Caco-2 (cell line): ENCODE measurements around the gene NBAS. TPM values are rescaled to one million over a fixed set of nuclear protein-coding genes. Genes with fewer than 3 reads are reported as not detected.

Experiments used
- BruUV-seq: library from RNA; stranded (reverse); fragments of 400-500 nt; replicated peaks from 2 replicates; lab custom pipeline; 2021; lab: Mats Ljungman, UMichigan
- CTCF ChIA-PET: fragments of 300-600 bp; sonication (Branson Sonifier 250); formaldehyde crosslinking; loops from one replicate; lab custom pipeline; 2022; ENCODE audit warnings: antibody characterized with exemption; lab: Charles Lee
- POLR2A ChIA-PET: fragments of 300-600 bp; sonication (Branson Sonifier 250); formaldehyde crosslinking; loops from one replicate; lab custom pipeline; 2022; ENCODE audit warnings: antibody characterized with exemption; lab: Charles Lee
- DNase-seq, 2 experiments: peaks; one replicate each; pipeline versions ENCODE4 v3.0.0 to v3.0.0-alpha.2; 2020 to 2022
- H3K27me3 ChIP-seq: replicated peaks from 2 replicates; pipeline ENCODE4 v1.6.0; 2011; ENCODE audit warnings: low read length; ENCODE audit not compliant: control insufficient read depth, insufficient read depth
- H3K36me3 ChIP-seq: 2 replicates; pipeline ENCODE4 v1.5.1; 2011; ENCODE audit warnings: low read length; ENCODE audit not compliant: control insufficient read depth, insufficient read depth
- H3K4me1 ChIP-seq: fragments of 250-450 bp; sonication (Bioruptor Pico); 2 replicates; pipeline ENCODE4 v1.5.1; 2020; ENCODE audit warnings: mild to moderate bottlenecking
- H3K4me3 ChIP-seq: 2 replicates; pipeline ENCODE4 v1.5.1; 2011; ENCODE audit warnings: low read depth, mild to moderate bottlenecking, control low read depth, low read length
- H3K9me3 ChIP-seq: fragments of 250-450 bp; sonication (Bioruptor Pico); 2 replicates; pipeline ENCODE4 v1.5.1; 2020; ENCODE audit warnings: mild to moderate bottlenecking, moderate library complexity
- H3K27ac Mint-ChIP-seq: one replicate; pipeline ENCODE4 v1.8.0; 2022; ENCODE audit warnings: mixed read lengths; ENCODE audit not compliant: unreplicated experiment
- H3K27me3 Mint-ChIP-seq: one replicate; pipeline ENCODE4 v1.8.0; 2022; ENCODE audit warnings: mixed read lengths; ENCODE audit not compliant: insufficient read depth, unreplicated experiment
- H3K36me3 Mint-ChIP-seq: one replicate; pipeline ENCODE4 v1.8.0; 2022; ENCODE audit warnings: mild to moderate bottlenecking, mixed read lengths; ENCODE audit not compliant: insufficient read depth, unreplicated experiment
- H3K4me1 Mint-ChIP-seq: one replicate; pipeline ENCODE4 v1.8.0; 2022; ENCODE audit warnings: low read depth, mixed read lengths; ENCODE audit not compliant: unreplicated experiment
- H3K4me3 Mint-ChIP-seq: one replicate; pipeline ENCODE4 v1.8.0; 2022; ENCODE audit warnings: mild to moderate bottlenecking, moderate library complexity, mixed read lengths; ENCODE audit not compliant: unreplicated experiment
- H3K9me3 Mint-ChIP-seq: one replicate; pipeline ENCODE4 v1.8.0; 2022; ENCODE audit warnings: mixed read lengths; ENCODE audit not compliant: unreplicated experiment
- CTCF ChIP-seq, 2 experiments: fragments of 200-600 bp in 1 of 2; IDR thresholded peaks; 1 replicate in 1 of 2; 2 replicates in 1 of 2; pipeline versions ENCODE4 v1.5.1 to v1.8.0; 2011 to 2022; ENCODE audit warnings: antibody characterized with exemption in 1 of 2, control low read depth in 1 of 2, inconsistent platforms in 1 of 2, low read depth in 1 of 2, low read length in 1 of 2, mild to moderate bottlenecking in 1 of 2, moderate library complexity in 1 of 2; ENCODE audit not compliant: insufficient read depth in 1 of 2, severe bottlenecking in 1 of 2, unreplicated experiment in 1 of 2
- intact Hi-C: fragments of 100-400 bp; cut with micrococcal nuclease; formaldehyde crosslinking; loops from one replicate; pipeline ENCODE4 v1.10.0; 2022; ENCODE audit not compliant: unreplicated experiment
- total RNA-seq: library from RNA; stranded (reverse); gene quantifications from 2 replicates; pipeline ENCODE4 v1.2.3, GENCODE V29; 2022

NBAS gene
- total RNA-seq, 1 experiment from 2014 or later, result 31.1 TPM

GRCh38 chr2:15568874-15569273, 7.7 kb upstream of the NBAS start:
- H3K36me3 Mint-ChIP-seq, result no peaks in the 10 kb centered on the region
- TF ChIP-seq CTCF (IDR thresholded peaks at IDR 0.05; ENCODE audit: insufficient read depth in 1 of 2, low read depth in 1 of 2, low read length in 1 of 2, severe bottlenecking in 1 of 2, unreplicated experiment in 1 of 2), result no peak
- no peaks in the 10 kb centered on the region for H3K9me3 Mint-ChIP-seq
- Histone ChIP-seq H3K4me1 (no peaks in the 10 kb centered on the region), H3K9me3 (no peaks in the 10 kb centered on the region), H3K4me3 (no peak overlapping the region), H3K36me3 (no peaks in the 10 kb centered on the region), H3K27me3 (no peaks in the 10 kb centered on the region; the same call in 1 of the 2 replicates)
- BruUV-seq, result no TSS peak
- H3K4me1 Mint-ChIP-seq, result no peaks in the 10 kb centered on the region
- no peaks in the 10 kb centered on the region for H3K27me3 Mint-ChIP-seq
- H3K27ac Mint-ChIP-seq, result no peak overlapping the region
- no peak overlapping the region for H3K4me3 Mint-ChIP-seq
- intact Hi-C loops, result no loop called here
- DNase-seq, result no peak
- ChIA-PET POLR2A (no interaction called here), CTCF (interaction anchor here (1.1 kb wide), 1 partner anchor 8 kb away, joined by 3 read pairs; no protein-coding TSS in a partner anchor)

GRCh38 chr2:15566912-15567311, 5.8 kb upstream of the NBAS start:
- Mint-ChIP-seq H3K36me3 (no peaks in the 10 kb centered on the region), H3K4me3 (no peak overlapping the region), H3K9me3 (no peaks in the 10 kb centered on the region), H3K27me3 (no peaks in the 10 kb centered on the region), H3K27ac (no peak overlapping the region), H3K4me1 (peaks cover 12% of the 10 kb centered on the region)
- Histone ChIP-seq H3K27me3 (no peaks in the 10 kb centered on the region; the same call in 1 of the 2 replicates), H3K9me3 (no peaks in the 10 kb centered on the region), H3K36me3 (no peaks in the 10 kb centered on the region), H3K4me3 (no peak overlapping the region), H3K4me1 (no peaks in the 10 kb centered on the region)
- ChIA-PET POLR2A (no interaction called here), CTCF (no interaction called here)
- intact Hi-C loops, result no loop called here
- DNase-seq, result no peak
- no peak for TF ChIP-seq CTCF (IDR thresholded peaks at IDR 0.05; ENCODE audit: insufficient read depth in 1 of 2, low read depth in 1 of 2, low read length in 1 of 2, severe bottlenecking in 1 of 2, unreplicated experiment in 1 of 2)
- BruUV-seq, result no TSS peak

DNA sequence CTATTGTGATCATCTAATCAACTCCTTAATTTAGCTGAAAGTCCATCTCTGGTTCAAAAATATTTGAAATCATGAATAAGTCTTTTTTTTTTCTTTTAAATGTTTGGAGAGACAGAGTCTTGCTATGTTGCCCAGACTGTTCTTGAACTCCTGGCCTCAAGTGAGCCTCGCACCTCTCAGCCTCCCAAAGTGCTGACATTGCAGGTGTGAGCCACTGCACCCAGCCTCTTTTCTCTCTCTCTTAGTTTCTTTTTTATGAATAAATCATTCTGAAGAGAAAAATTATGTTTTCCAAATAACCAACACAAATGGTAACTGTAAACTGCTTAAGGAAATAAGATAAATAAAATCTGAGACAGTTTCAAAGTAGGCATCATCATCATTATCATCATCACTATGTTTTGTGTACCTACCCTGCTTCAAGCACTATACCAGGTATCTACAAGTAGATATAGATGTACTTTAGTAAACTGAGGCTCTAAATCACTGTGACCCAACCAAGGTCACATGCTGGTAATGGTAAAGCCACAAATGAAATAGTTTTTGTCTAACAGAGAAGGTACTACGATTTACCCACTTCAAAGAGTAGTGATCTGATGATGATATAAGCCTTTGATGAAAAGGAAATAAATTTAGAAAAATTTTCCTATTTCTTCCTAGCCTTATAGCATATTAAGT, 5.0 kb upstream of the NBAS start:
- intact Hi-C loops, result no loop called here
- no peaks in the 10 kb centered on the region for H3K27me3 Mint-ChIP-seq
- no peak overlapping the region for H3K27ac Mint-ChIP-seq
- H3K9me3 Mint-ChIP-seq, result no peaks in the 10 kb centered on the region
- no TSS peak for BruUV-seq
- no peaks in the 10 kb centered on the region; the same call in 1 of the 2 replicates for H3K27me3 ChIP-seq
- POLR2A ChIA-PET, result no interaction called here
- no peaks in the 10 kb centered on the region for H3K9me3 ChIP-seq
- H3K4me3 ChIP-seq, result no peak overlapping the region
- peaks cover 12% of the 10 kb centered on the region for H3K4me1 Mint-ChIP-seq
- DNase-seq, result no peak
- CTCF ChIA-PET, result no interaction called here
- H3K36me3 ChIP-seq, result no peaks in the 10 kb centered on the region
- H3K4me1 ChIP-seq, result no peaks in the 10 kb centered on the region
- no peak overlapping the region for H3K4me3 Mint-ChIP-seq
- no peaks in the 10 kb centered on the region for H3K36me3 Mint-ChIP-seq
- TF ChIP-seq CTCF (IDR thresholded peaks at IDR 0.05; ENCODE audit: insufficient read depth in 1 of 2, low read depth in 1 of 2, low read length in 1 of 2, severe bottlenecking in 1 of 2, unreplicated experiment in 1 of 2), result no peak
